Stimulated activated CD8-positive, alpha-beta memory T cell treated with anti-CD3 and anti-CD28 coated beads, Interleukin-15, amount 100 ng/mL, for 4 hours (primary cell): ENCODE results near the gene PLOD2.

ENCODE experiments used
- DNase-seq, 2 donors: peaks; one replicate each; pipeline ENCODE4 v3.0.0-alpha.2; 2020; ENCODE audit warnings: low read depth in 2 of 2

PLOD2 gene

DNA sequence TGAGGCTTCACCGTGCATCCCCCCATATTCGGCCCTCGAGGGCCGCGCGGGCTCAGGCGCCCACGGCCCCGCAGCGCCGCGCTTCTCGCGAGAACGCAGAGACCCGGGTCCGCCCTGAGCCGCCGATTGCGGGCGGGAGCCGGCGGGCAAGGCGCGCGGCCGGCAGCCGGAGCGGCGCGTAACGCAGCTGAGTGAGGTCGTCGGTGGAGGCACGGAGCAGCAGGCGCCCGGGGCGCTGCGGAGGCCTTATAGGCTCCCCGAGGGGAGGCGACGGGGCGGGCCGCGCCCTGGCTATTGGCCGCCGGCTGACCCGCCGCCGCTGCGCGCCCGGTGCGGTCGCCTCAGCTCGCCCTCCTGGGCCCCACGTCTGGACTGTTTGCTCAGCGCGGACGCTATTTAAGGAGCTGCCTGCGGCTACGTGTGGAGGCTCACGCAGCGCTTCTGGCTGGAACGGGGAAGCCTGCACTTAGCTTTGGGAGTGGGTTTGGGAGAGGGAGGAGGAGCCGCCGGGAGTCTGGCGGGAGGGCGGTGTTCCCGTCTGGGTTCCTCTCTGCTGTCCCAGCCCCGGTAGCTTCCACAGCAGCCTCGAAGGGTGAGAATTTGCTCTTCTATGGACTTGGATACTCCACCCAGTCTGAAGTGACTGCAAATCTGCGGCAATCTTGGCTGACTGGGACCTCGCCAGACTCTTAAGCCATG, at the start of gene PLOD2:
Gene PLOD2 (minus strand): TSS at position 221 of the 699 bp plus-strand sequence. CDS start 195 bp downstream, at position 26.
- no peak for DNase-seq

DNA sequence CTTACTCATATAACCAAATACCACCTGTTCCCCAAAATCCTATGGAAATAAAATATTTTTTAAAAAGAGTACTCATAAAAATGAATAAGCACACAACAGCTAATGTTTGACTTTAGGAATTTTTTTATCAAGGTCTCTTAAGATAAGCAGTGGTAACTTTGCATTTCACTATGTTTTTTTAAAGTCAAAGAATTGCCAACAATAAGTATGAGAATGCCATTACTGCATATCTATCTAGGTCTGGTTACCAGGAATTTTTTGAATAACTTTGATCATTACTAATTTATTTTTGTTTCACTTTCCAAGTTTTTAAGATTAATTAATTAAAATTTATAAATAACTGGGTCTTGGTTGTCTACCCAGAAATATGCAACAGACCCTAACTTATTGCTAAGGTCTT, 48.4 kb upstream of the PLOD2 start:
- DNase-seq, result no peak

DNA sequence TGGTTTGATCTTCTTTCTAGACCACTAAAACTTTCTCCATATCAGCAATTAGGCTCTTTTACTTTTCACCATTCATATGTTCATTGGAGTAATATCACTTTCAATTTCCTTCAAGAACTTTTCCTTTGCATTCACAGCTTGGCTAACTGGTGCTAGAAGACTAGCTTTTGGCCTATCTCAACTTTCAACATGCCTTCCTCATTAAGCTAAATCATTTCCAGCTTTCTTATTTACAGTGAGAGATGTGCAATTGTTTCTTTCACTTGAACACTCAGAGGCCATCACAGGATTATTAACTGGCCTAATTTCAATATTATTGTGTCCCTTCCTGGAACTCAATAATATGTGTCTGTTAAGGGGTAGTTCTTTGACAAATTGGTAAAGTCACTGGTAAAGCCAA, 42.8 kb upstream of the PLOD2 start:
- DNase-seq, result no peak

DNA sequence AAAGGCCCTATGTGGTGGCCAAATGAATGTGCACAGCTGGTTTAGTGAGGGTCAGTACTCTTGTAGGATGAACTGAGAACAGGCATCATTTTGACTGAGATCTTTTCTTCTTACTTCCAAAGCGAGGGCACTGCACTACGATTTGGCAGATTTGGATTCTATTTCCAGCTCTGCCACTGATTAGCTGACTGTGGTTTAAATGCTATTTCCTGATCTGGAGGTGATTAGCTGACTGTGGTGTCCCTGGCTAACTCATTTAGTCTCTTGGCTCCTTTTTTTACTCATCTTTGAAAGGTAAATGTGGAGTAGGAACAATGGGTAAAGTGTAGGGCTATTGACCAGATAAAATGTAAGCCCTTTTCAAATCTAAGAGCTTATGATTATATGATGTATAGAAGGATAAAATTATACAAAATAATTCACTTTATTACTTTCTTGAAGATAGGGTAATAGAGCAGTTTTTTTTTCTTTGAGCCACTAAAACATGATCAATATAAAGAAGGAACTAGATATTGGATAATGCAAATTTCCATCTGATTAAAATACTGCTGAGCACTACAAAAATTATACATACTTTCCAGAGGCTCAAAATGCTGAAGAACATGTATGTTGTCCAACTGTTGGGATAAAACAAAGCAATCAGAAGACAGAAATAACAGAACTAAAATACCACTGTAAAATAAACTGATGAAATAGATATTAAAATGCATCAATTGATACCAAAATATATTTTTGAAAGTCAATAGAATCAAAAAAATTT, 39.7 kb upstream of the PLOD2 start:
- no peak for DNase-seq

DNA sequence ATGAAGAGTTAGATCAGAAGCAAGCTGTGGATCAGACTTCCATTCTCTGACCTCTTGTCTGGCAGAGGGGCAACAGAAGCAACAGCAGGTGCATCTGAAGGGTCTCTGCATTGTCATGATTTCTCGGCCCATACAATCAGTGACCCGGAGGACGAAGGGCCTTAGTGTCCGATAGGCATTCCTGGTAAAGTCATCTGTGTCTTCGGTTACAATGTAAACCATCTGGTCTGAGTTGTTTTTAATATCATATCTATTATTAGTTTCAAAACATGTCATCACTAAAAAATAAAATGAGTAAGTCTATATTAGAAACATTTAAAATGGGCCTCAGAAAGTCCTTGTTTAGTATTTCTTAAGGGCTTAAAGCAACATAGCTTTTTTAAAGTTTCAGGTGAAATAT, 38.8 kb upstream of the PLOD2 start:
- DNase-seq, result no peak

DNA sequence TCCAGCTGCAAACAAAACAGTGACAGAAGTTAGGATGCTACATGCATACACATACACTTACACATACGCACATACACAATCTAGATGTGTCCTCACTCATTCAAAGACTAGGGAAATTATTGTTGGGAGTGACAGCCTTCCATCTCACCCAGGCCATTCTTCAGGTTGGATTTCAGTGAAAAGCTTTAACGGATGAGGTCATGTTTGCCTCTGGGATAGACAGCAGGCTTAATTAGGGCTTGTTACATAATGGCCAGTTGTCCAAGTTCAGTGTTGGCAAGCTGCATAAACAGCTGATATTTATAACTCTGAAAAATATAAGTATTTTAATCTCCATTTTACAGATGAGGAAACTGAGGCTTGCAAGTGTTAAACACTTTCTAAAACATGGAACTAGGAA, 35.8 kb upstream of the PLOD2 start:
- no peak for DNase-seq

DNA sequence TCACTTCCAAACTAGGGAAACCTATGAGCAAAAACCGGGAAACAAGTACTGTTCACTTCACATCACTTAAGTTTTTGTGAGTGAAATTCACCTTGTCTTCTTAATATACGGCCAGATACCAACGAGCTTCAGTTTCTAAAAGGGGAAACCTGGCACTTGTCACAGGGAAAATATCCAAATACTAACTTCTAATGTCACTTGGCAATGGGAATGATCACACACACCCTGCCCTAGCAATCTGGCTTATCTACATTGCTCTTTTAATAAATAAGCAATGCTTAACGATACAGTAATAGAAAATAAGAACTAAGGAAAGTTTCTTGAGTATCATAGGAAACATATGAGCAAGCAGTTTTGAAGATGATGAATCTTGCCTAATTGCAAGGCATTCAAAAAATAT, 34.6 kb upstream of the PLOD2 start:
- DNase-seq, result no peak

DNA sequence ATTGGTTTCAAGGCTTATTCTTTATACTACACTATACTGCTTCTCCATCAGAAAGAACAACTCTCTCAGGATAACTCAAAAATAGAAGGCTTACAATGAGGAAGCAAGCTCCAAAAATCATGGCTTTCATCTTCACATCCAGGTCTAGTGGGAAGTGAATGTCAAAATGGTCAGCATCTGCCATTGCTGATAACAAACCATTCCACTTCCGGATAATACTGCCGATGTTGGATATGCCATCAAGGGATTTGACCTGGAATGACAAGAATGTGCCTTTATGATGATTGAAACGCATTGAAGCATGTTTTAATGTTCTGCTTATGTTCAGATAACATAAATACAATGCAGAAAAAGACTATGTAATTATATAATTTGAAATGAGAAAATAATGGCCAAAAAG, 34.0 kb upstream of the PLOD2 start:
- DNase-seq, result no peak

DNA sequence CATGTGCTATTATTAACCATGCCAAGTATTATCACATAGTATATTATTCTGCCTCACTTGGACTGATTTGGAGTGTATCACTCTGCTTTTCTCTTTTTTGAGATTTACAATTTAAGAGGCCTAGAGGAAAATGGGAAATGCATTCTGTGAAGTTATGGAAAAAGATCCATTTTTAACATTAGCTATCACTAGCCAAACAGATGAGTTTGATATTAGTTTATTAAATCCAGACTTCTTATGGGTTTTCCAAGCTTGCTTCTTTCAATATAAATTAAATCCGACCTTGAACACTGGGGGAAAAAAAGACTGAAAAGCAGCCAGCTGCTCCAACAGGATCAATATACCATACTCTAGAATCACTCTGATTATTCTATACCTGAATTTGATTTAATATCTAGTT, 30.1 kb upstream of the PLOD2 start:
- DNase-seq, result no peak

DNA sequence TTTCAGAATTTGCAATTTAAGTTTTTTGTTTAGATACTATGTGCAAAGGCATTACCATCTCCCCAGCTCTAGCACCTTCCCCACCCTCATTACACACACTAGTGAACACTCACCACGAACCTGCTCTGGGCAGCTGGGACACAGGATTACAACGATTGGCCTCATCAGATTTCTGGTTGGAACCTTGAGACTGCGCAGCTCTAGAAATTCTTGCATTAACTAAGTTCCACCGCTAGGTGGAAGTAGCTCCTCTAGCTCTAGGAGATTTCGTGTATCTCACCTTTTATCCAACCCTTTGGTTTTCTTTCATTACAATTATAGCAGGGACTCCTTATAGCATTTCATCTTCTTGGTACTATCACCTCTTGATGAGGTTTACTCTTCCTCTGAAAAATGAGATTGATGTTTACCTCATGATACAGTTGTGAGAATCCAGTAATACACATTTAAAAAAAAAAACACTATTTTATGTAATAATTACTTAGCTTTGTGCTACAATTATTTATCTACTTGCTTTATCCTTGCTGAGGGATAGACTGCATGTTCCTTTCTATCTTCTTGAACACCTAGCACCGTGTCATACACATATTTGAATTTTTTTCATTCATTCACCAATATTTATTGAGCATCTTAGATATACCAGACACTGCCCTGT, 28.7 kb upstream of the PLOD2 start:
- DNase-seq, result no peak

DNA sequence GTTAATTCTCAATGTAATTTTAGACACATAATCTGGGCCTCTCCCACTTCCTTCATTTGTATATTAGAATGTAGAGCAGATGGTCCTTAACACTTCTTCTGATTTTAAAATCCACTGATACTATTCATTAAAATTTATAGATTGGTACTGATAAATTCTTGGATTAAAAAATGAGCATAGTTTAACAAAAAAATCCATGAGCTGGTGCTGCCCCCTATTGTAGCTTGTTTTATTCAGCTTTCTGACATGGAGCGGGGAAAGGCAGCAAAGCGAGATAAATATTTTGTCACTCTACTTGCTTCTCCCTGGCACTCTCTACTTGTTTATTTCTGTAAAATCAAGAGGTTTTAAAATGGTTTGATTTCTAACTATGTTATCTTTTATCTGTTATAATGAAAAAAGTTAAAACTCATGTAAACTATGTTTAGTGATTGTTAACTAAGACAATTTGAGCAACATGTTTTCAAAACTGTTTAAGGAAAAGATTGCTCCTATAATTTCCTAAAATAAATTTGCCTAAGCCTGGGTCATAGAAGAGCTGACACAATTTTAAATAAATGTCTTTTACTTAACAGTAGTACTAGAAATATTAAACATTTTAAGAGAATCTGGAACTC, 26.5 kb upstream of the PLOD2 start:
- no peak for DNase-seq

DNA sequence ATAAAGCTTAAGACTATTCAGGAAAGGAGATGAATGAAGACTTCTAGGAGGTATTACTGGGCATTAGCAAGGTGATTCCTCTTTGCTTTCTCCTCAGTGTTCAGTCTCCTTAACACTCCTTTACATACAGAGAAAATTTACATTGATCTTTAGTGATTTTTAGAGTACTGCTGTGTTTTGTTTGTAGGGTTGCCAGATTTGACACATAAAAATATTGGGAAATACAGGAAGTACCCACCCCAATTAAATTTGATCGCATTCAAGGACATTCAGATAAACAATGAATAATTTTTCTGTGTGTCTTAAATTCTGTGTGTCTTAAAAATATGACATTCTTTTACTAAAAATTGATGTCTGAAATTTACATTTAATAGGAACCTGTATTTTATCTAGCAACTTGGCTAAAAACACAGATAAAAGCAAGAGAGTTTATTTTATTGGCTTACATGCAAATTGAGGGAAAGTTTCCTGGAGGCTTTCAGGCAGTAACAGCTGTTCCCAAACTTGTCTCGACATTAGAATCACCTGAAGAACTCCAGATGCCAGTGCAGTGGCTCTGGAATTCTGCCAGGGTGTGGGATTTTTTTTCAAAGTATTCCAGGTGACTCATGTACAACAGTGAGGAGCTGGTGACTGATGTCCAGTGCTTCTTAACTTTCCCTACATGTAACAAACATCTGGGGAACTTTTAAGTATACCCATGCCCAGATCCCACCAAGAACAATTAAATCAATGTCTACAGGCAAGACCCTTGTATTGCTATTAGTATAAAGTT, 23.4 kb upstream of the PLOD2 start:
- no peak for DNase-seq

DNA sequence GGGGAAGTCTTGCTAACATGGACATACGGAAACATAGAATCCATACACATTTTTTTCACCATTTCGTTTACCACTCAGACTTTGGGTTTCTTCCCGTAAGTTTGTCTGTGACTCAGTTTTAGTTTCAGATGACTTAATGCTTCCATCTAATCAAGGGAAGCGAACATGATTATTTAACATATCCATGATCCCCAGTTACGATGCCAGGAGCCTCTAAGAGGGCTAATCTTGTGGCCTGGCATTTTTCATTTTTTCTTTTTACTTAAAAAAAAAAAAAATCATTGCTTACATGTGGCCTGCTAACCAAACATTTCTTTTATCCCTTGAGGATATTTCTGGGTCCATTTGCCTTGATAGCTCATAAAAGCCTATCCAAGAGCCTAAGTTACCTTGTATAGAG, 20.2 kb upstream of the PLOD2 start:
- DNase-seq, result no peak

DNA sequence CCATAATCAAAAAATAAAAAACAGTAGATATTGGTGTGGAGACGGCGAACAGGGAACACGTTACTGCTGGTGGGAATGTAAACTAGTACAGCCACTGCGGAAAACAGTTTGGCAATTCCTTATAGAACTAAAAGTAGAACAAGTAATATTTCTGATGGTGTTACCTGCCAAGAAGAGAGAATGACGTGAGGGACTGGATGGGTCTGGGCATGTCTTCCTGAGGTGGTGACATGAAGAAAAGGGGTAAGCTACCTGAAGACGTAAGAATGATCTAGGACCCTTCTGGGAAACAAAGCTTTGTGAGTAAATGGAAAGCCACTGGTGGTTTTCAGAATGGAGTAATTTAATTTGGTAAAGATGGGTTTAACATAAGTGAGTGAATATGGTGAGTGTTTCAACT, 19.4 kb upstream of the PLOD2 start:
- no peak for DNase-seq

DNA sequence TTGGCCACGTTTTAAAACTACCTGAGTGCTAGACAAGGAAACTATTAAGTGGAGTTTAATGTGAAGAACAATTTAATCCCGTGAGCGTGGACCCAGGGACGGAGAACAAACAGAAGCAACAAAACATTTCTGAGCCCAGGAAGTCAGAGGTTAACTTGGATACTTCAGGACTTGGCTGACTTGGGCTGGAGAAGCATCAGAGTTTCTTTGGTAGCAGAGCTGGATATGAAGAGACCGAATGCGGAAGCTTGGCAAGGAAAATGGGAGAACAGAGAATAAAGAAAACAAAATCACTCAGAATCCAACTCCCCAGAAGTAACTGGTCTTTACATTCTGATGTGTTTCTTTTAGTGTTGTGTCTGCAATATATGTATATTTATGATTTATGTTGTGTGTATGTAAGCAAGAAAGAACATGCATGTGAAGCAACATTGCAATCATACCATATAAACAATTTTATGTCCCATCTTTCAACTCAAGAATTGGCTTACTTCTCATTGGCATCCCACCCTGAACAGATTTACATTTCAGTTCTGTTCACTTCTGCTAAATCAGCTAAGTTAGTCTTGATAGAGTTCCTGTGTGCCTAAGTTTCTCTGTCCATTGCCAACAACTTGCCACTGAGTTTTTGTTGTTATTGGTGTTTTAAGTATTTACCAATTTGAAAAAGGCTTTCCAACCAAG, 17.2 kb upstream of the PLOD2 start:
- no peak for DNase-seq

DNA sequence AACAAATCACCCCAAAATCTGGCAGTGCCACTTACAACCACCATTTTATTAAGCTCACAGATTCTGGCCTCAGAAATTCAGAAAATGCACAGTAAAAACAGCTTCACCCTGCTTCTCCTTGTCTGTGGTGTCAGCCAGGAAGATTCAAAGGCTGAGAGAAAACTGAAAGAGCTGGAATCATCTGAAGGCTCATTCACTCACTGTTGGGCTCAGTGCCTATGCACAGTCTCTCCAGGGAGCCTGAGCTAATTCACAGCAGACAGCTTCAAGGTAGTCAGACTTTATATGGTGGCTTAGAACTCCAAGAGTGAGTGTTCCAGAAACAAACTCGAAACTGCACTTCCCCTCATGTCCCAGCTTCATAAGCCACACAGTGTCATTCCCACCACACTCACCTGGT, 16.5 kb upstream of the PLOD2 start:
- DNase-seq, result no peak

DNA sequence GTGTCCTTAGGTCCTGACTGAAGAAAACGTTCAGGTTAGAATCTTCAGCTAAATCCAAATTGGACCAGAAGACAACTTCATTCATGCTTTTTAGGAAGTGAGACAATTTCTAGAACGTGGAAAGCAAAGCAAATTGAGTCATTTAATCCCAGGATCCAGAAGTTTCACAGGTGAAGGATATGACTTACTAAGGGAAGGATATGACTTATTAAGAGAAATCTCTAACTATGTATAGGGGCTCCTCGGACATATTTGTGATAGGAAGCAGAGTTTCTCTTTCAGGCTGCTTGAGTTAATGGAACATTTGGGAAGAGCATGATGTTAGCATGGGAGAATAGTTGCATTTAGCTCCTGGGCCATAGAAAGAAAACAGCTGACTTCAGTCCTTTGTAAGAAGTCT, 16.1 kb upstream of the PLOD2 start:
- DNase-seq, result no peak

DNA sequence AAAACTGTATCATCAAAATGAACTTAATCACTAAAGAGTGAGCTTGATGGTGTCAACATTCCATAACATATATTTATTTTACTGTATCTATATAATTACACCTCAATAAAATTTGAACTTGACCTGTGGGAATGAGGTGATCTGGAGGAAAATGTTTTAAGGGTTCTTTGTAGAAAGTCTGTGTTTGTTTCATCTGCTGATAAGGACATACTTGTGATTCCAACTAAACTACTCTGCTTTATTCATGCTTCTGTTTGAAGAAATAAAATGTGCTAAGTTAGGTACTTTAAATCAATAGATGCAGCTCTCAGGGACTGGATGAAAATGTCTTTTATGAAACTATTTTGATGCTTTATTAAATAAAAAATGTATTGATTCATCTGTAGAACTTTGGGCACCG, 11.6 kb upstream of the PLOD2 start:
- DNase-seq, result no peak

DNA sequence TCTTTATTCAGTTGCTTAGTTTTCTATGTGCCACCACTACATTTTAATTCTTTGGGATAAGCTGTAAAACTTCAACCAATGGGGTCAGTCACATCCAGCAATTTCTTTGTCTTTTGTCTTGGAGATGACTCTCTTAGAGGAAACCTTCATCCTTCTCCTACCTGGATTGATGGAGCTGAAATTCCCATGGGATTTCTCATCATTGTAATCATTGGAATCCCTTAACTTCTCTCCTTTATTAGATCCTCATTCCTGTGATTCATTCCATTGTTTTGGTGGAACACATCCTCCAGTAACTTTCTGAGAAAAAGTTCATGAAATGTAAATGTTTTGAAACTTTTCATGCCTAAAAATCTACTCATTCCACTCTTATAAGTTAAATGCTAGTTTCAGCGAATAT, 9.6 kb upstream of the PLOD2 start:
- DNase-seq, result no peak

DNA sequence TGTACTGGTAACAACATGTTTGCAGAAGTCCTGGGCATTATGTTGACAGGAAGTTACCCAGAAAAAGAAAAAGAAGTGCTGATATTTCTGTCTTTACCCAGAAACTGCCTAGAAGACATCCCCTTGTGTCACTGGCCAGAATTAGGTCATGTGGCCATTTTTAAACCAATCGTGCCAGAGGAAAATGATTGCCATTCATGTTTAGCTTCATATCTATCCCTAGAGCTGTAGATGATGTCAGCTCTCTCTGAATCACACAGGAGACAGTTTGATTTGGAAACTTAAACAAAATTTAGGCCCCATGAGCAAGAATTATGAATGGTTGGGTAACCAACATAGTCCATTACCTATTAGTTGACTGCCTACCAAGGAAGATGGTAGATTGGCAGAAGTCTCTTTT, 8.9 kb upstream of the PLOD2 start:
- no peak for DNase-seq

DNA sequence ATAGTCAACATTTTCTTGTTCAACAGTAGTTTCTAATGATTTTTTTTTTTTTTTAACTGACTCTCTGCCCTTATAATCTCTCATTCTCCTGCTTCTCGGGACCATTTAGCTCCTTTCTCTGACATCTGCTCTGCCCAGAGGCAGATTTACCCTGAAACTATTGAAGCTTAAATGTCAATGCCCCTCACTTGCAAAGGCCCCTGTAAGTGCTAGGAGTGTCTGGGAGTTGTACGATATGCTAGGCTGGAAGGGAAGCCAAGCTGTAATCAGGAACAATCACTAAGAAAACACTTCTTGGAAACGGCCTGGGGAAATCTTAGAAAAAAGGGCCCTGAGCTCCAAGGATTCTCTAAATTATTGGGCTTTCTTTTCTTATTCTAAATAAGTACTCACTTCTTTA, 5.8 kb upstream of the PLOD2 start:
- DNase-seq, result no peak
